Lower leg skin (tissue), 4 donors: ENCODE data around the gene SEMA3A. TPM values are rescaled to one million over a fixed set of nuclear protein-coding genes. Genes with fewer than 3 reads are reported as not detected.

Source experiments
- DNase-seq, 2 donors: peaks; one replicate each; pipeline ENCODE4 v3.0.0-alpha.2; 2019; ENCODE audit warnings: low spot score in 2 of 2
- H3K4me3 ChIP-seq: fragments of 200-600 bp; sonication (generic); 2 replicates; pipeline ENCODE4 v1.5.1; 2017; ENCODE audit warnings: mild to moderate bottlenecking, low read depth; ENCODE audit not compliant: poor library complexity, severe bottlenecking
- POLR2A ChIP-seq, 2 donors: fragments of 450-650 bp; IDR thresholded peaks; one replicate each; pipeline ENCODE4 v1.6.1; 2016 to 2017; ENCODE audit warnings: antibody characterized with exemption in 2 of 2, mild to moderate bottlenecking in 1 of 2, moderate library complexity in 1 of 2
- WGBS, 2 donors: methylation state at CpG; one replicate each; pipeline ENCODE4 v1.1.5; 2018; 5-methylcytosine and 5-hydroxymethylcytosine counted together
- intact Hi-C: fragments of 100-400 bp; cut with DNase I; formaldehyde crosslinking; loops from one replicate; pipeline ENCODE4 v1.15.0; 2023; ENCODE audit warnings: low total_unique reads
- total RNA-seq, 4 donors: library from RNA; depleted of rRNA; stranded (reverse); fragments of >200 nt; gene quantifications; one replicate each; pipeline ENCODE4 v1.1.0, GENCODE V29; 2016
- TF ChIP-seq, protein P1 (sequence below), 3 donors: fragments of 450-650 bp; IDR thresholded peaks; one replicate each; pipeline ENCODE4 v1.5.1; 2016; ENCODE audit warnings: antibody characterized with exemption in 3 of 3, mild to moderate bottlenecking in 3 of 3, moderate library complexity in 2 of 3

The SEMA3A gene
- total RNA-seq, 4 donors from 2014 or later, result 0.19 to 1.6 (median 1.4) TPM

DNA sequence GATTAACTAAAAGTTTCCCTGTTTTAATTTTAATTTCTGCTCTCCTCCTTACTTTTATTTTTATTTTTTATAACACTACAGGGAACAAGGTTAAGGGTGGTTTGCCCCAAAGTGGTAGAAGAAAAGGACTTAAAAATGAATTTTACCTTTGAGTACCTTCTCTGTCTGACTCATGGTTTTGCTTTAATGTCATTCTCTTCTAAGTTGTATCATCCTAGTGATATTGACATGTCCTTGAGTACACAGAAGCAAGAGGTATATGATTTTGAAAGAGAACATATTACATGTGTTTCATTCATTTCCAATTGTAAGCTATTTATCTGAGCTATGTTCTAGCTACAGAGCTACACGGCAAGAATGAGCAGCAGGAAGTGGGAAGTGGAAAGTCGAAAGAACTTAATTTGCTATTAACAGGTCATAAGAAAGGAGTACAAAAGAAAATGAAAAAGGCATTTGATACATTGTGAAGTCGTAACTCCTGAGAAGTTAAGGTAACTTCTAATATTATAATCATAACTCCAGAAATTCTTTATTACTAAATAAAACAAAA, 112.5 kb downstream of the SEMA3A start:
- WGBS, 2 donors, result 70 to 72% methylated on average over 3 of the region's 3 CpGs
- H3K4me3 ChIP-seq, result no peak overlapping the region
- intact Hi-C loops, result no loop called here
- TF ChIP-seq, protein P1, sequence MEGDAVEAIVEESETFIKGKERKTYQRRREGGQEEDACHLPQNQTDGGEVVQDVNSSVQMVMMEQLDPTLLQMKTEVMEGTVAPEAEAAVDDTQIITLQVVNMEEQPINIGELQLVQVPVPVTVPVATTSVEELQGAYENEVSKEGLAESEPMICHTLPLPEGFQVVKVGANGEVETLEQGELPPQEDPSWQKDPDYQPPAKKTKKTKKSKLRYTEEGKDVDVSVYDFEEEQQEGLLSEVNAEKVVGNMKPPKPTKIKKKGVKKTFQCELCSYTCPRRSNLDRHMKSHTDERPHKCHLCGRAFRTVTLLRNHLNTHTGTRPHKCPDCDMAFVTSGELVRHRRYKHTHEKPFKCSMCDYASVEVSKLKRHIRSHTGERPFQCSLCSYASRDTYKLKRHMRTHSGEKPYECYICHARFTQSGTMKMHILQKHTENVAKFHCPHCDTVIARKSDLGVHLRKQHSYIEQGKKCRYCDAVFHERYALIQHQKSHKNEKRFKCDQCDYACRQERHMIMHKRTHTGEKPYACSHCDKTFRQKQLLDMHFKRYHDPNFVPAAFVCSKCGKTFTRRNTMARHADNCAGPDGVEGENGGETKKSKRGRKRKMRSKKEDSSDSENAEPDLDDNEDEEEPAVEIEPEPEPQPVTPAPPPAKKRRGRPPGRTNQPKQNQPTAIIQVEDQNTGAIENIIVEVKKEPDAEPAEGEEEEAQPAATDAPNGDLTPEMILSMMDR (IDR thresholded peaks at IDR 0.05), result no peak
- TF ChIP-seq POLR2A (IDR thresholded peaks at IDR 0.05), result no peak
- DNase-seq, result no peak

DNA sequence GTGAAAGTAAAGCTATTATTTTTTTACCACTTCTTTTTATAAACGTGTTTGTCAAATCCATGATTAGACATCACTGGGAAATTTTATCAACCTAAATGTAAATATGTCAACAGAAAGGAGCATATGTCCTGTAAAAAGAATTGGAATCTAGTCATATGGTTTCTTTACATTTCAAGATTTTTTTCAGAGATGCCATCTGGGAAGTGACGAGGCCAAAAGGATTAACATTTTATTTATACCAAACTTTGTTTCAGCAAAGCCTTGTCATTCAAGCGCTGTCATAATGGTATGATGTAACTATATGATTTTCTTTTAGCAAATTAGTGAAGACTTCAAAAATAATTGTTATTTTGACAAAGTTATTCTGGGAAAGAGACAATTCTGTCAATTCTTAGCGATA, 117.3 kb downstream of the SEMA3A start:
- TF ChIP-seq, protein P1 (IDR thresholded peaks at IDR 0.05), result no peak
- TF ChIP-seq POLR2A (IDR thresholded peaks at IDR 0.05), result no peak
- 80 to 85% methylated on average over 4 of the region's 4 CpGs for WGBS, 2 donors
- intact Hi-C loops, result no loop called here
- no peak for DNase-seq
- no peak overlapping the region for H3K4me3 ChIP-seq

DNA sequence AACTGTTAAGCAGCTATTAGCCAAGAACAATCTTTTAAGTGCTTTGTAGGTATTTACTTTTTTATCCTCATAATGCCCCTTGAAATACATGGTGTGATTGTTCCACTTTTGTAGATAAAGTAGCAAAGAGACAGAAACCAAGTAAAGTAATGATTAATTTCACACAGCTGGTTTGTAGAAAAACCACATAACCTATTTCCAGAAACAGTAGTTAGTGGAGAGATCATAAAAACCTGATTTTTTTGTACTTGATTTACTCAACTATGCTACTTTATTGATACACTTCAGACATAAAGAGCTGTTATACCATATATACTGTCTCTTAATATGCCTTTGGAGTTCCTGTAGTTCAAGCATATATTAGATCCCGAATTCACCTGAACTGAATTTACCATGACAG, 118.4 kb downstream of the SEMA3A start:
- 93 to 96% methylated on average over 1 of the region's 1 CpG for WGBS, 2 donors
- H3K4me3 ChIP-seq, result no peak overlapping the region
- intact Hi-C loops, result no loop called here
- DNase-seq, result no peak
- TF ChIP-seq, protein P1 (IDR thresholded peaks at IDR 0.05), result no peak
- no peak for TF ChIP-seq POLR2A (IDR thresholded peaks at IDR 0.05)

DNA sequence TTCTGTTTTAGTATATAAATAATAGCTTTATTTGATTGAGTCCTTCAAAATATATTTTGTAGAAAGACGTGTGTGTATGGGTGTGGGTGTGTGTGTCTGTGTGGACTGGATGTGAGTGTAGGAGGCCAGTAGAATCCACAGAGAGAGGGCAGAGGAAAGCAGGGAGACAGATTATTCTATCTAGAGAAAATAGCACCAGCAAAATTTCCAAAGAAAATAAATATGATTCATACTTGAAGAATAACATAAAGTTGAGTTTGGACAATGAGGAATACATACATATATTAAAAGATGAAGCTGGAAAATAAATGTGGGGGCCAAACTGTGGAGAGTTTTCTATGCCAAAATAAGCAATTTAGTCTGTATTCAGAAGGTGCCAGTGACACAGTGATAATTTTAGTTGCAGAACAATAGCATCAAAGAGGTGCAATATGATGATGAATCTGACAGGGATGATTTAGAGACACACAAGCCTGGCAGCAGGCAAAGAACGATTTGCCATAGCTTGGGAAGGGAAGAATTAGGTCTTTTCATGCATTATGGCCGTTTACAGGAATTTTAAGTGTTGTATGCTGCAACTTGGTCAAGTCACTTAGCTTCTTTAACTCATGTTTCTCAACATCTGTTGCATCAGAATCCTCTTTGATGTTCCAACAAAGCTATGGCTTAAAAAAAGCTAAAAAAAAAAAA, 121.3 kb downstream of the SEMA3A start:
- no peak for DNase-seq
- H3K4me3 ChIP-seq, result no peak overlapping the region
- TF ChIP-seq, protein P1 (IDR thresholded peaks at IDR 0.05), result no peak
- no peak for TF ChIP-seq POLR2A (IDR thresholded peaks at IDR 0.05)
- intact Hi-C loops, result no loop called here
- WGBS, 2 donors, result 32 to 43% methylated on average over 3 of the region's 3 CpGs

DNA sequence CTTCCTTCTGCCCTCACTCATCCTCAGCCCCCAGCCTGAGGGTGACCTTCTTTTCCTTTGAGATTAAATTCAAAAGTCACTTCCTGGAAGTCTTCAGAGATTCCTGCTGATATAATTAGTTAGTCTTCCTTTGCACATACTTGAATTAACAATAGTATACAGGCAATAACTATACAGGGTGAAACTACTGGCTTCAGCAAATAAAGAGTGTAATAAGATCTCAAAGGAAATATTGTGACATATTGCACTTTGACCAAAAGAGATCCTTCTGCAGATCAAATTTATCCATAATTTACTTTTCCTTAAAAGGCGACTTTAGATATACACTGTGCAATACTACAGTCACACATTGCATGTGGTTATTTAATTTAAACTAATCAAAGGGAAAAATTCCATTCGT, 123.8 kb downstream of the SEMA3A start:
- H3K4me3 ChIP-seq, result no peak overlapping the region

More for the DNA sequence above, 123.8 kb downstream of the SEMA3A start:
- no peak for DNase-seq
- TF ChIP-seq POLR2A (IDR thresholded peaks at IDR 0.05), result no peak
- TF ChIP-seq, protein P1 (IDR thresholded peaks at IDR 0.05), result no peak
- intact Hi-C loops, result no loop called here
- WGBS, 2 donors, result 75 to 90% methylated on average over 2 of the region's 2 CpGs
